K562 (cell line): Measurements from ENCODE around the gene ADCY6. TPM values are rescaled to one million over a fixed set of nuclear protein-coding genes. Genes with fewer than 3 reads are reported as not detected.

Experiments
- ATAC-seq: fragments of 200-7000 bp; cut with Tn5 transposase; 3 replicates; pipeline ENCODE4 v1.9.1; 2020; ENCODE audit warnings: moderate library complexity
- BruUV-seq: library from RNA; stranded (reverse); fragments of 400-500 nt; replicated peaks from 2 replicates; lab custom pipeline; 2021; lab: Mats Ljungman, UMichigan
- CTCF ChIA-PET: fragments of 300-600 bp; formaldehyde crosslinking; extraction: SDS; loops from one replicate; lab custom pipeline; 2021; ENCODE audit warnings: low intra/inter-chr PET ratio; lab: Yijun Ruan, JAX
- POLR2A ChIA-PET: fragments of 300-600, 350-650 bp; sonication (Branson Sonifier 250); formaldehyde crosslinking; extraction: SDS; loops from one replicate; lab custom pipeline; 2021; ENCODE audit warnings: antibody characterized with exemption, inconsistent platforms; lab: Yijun Ruan, JAX
- DNase-seq, 4 experiments: peaks; one replicate each; pipeline versions ENCODE4 v3.0.0 to v3.0.0-alpha.2; 2011 to 2018; ENCODE audit warnings: low spot score in 3 of 4, mixed read lengths in 3 of 4; ENCODE audit errors: extremely low read depth in 1 of 4
- FAIRE-seq: peaks from 2 replicates; lab custom pipeline; 2011; peaks lifted over from hg19 to GRCh38; lab: Jason Lieb, UNC
- H2AFZ ChIP-seq: 2 replicates; pipeline ENCODE4 v1.6.0; 2011; ENCODE audit warnings: low read depth, low read length, control low read depth, inconsistent platforms
- H3K27ac ChIP-seq: fragments of 200-600 bp; 3 replicates; pipeline ENCODE4 v1.8.0; 2011; ENCODE audit warnings: low read depth, mild to moderate bottlenecking, control low read depth, inconsistent platforms, low read length, moderate library complexity, mixed read lengths; ENCODE audit errors: extremely low read depth
- H3K27me3 ChIP-seq, 2 experiments: fragments of 300-600 bp in 1 of 2; 2 replicates in 1 of 2; 3 replicates in 1 of 2; pipeline versions ENCODE4 v1.6.0 to v1.8.0; 2011; ENCODE audit warnings: inconsistent platforms in 2 of 2, low read length in 2 of 2, mild to moderate bottlenecking in 1 of 2, mixed read lengths in 1 of 2, moderate library complexity in 1 of 2; ENCODE audit not compliant: control insufficient read depth in 2 of 2, insufficient read depth in 2 of 2
- H3K36me3 ChIP-seq: fragments of 300-600 bp; 3 replicates; pipeline ENCODE4 v1.8.0; 2011; ENCODE audit warnings: mild to moderate bottlenecking, low read length, inconsistent platforms; ENCODE audit not compliant: control insufficient read depth, insufficient read depth
- H3K4me1 ChIP-seq, 2 experiments: fragments of 200-600 bp in 1 of 2; replicated peaks in 1 of 2; 2 replicates in 1 of 2; 3 replicates in 1 of 2; pipeline versions ENCODE4 v1.5.1 to v1.8.0; 2011; ENCODE audit warnings: inconsistent platforms in 2 of 2, low read length in 2 of 2, mild to moderate bottlenecking in 1 of 2, mixed read lengths in 1 of 2, moderate library complexity in 1 of 2; ENCODE audit not compliant: control insufficient read depth in 2 of 2, insufficient read depth in 2 of 2
- H3K4me2 ChIP-seq: 2 replicates; pipeline ENCODE4 v1.6.1; 2011; ENCODE audit warnings: low read length, control low read depth, inconsistent platforms, mixed read lengths; ENCODE audit not compliant: insufficient read depth
- H3K4me3 ChIP-seq: fragments of 200-600 bp; sonication (generic), shearing (Covaris generic); 2 replicates; pipeline ENCODE4 v1.5.1; 2016; ENCODE audit warnings: control low read depth, inconsistent platforms
- H3K79me2 ChIP-seq: fragments of 200-600 bp; 3 replicates; pipeline ENCODE4 v1.8.0; 2011; ENCODE audit warnings: low read length, inconsistent platforms; ENCODE audit not compliant: control insufficient read depth, insufficient read depth
- H3K9ac ChIP-seq, 2 experiments: 2 replicates each; pipeline versions ENCODE4 v1.6.0 to v1.6.1; 2011; ENCODE audit warnings: low read depth in 2 of 2, low read length in 2 of 2, control low read depth in 1 of 2, inconsistent platforms in 1 of 2, mild to moderate bottlenecking in 1 of 2, mixed read lengths in 1 of 2; ENCODE audit not compliant: insufficient read depth in 1 of 2
- H3K9me1 ChIP-seq: one replicate; pipeline ENCODE4 v1.6.0; 2011; ENCODE audit warnings: inconsistent platforms, mild to moderate bottlenecking, low read length, moderate library complexity; ENCODE audit not compliant: control insufficient read depth, insufficient read depth
- H3K9me3 ChIP-seq: replicated peaks from 2 replicates; pipeline ENCODE4 v1.5.1; 2011; ENCODE audit warnings: low read depth, low read length, inconsistent platforms; ENCODE audit not compliant: control insufficient read depth, insufficient read depth
- H4K20me1 ChIP-seq: replicated peaks from 2 replicates; pipeline ENCODE4 v1.6.1; 2011; ENCODE audit warnings: low read length, inconsistent platforms, mixed read lengths; ENCODE audit not compliant: control insufficient read depth, insufficient read depth
- BRD4 ChIP-seq: fragments of 200-600 bp; sonication (generic); IDR thresholded peaks from 2 replicates; pipeline ENCODE4 v1.6.1; 2017; ENCODE audit warnings: inconsistent platforms
- ETS2 ChIP-seq: IDR thresholded peaks from 2 replicates; pipeline ENCODE4 v1.6.1; 2016; ENCODE audit warnings: borderline replicate concordance, missing genetic modification characterization, mild to moderate bottlenecking, moderate library complexity, missing compliant biosample characterization; ENCODE audit not compliant: poor library complexity, severe bottlenecking
- ETV6 ChIP-seq, 3 experiments: fragments of 150-350 bp in 1 of 3; sonication (generic) in 1 of 3; formaldehyde crosslinking in 1 of 3; IDR thresholded peaks; 2 replicates each; pipeline versions ENCODE4 v1.6.1 to v1.8.0; 2014 to 2022; ENCODE audit warnings: borderline replicate concordance in 2 of 3, low read depth in 2 of 3, antibody characterized with exemption in 1 of 3, low read length in 1 of 3, mild to moderate bottlenecking in 1 of 3, missing genetic modification reagents in 1 of 3
- FOXJ3 ChIP-seq: sonication (generic); formaldehyde crosslinking; IDR thresholded peaks from 2 replicates; pipeline ENCODE4 v1.4.0; 2020; ENCODE audit warnings: mild to moderate bottlenecking, missing genetic modification reagents
- MAZ ChIP-seq, 2 experiments: fragments of 450-650 bp in 1 of 2; sonication (generic) in 1 of 2; formaldehyde crosslinking; IDR thresholded peaks in 1 of 2; conservative IDR thresholded peaks in 1 of 2; 2 replicates each; pipeline versions ENCODE4 v1.4.0 to v1.5.0; 2020; ENCODE audit warnings: mild to moderate bottlenecking in 1 of 2, missing genetic modification reagents in 1 of 2
- MLX ChIP-seq, 2 experiments: fragments of 450-650 bp in 1 of 2; sonication (generic) in 1 of 2; formaldehyde crosslinking; conservative IDR thresholded peaks; 2 replicates each; pipeline versions ENCODE4 v1.4.0 to v1.8.1; 2020 to 2022; ENCODE audit warnings: mild to moderate bottlenecking in 1 of 2, missing genetic modification reagents in 1 of 2
- RERE ChIP-seq: sonication (generic); formaldehyde crosslinking; IDR thresholded peaks from 2 replicates; pipeline ENCODE4 v1.8.0; 2023; ENCODE audit warnings: missing genetic modification reagents, mild to moderate bottlenecking, borderline replicate concordance
- SAFB2 ChIP-seq: fragments of 200-400 bp; formaldehyde crosslinking; IDR thresholded peaks from 2 replicates; pipeline ENCODE4 v1.6.1; 2018; ENCODE audit warnings: borderline replicate concordance, low read length, low read depth, moderate library complexity; ENCODE audit not compliant: severe bottlenecking
- TBP ChIP-seq: optimal IDR thresholded peaks from 2 replicates; pipeline ENCODE3; 2011; ENCODE audit warnings: low read depth, low read length, improper control_type of control experiment
- THRB ChIP-seq: fragments of 450-650 bp; formaldehyde crosslinking; conservative IDR thresholded peaks from 2 replicates; pipeline ENCODE4 v1.4.0; 2022; ENCODE audit warnings: mild to moderate bottlenecking, missing genetic modification characterization
- ZEB2 ChIP-seq: fragments of 450-650 bp; IDR thresholded peaks from 2 replicates; pipeline ENCODE4 v1.6.1; 2016
- ZNF239 ChIP-seq: fragments of 250-450 bp; sonication (Bioruptor Pico); IDR thresholded peaks from 2 replicates; pipeline ENCODE4 v1.4.0; 2020; ENCODE audit warnings: mild to moderate bottlenecking
- ZNF24 ChIP-seq: fragments of 450-650 bp; IDR thresholded peaks from 2 replicates; pipeline ENCODE4 v1.6.1; 2016
- ZNF3 ChIP-seq: fragments of 250-450 bp; sonication (Bioruptor Pico); IDR thresholded peaks from 2 replicates; pipeline ENCODE4 v1.5.0; 2021; ENCODE audit warnings: mild to moderate bottlenecking, moderate library complexity
- ZNF76 ChIP-seq: fragments of 250-450 bp; sonication (Bioruptor Pico); IDR thresholded peaks from 2 replicates; pipeline ENCODE4 v1.4.0; 2020; ENCODE audit warnings: mild to moderate bottlenecking, moderate library complexity, borderline replicate concordance
- WGBS: fragments of 100-300 bp; shearing (Covaris generic); methylation state at CpG from one replicate; pipeline ENCODE4 v1.1.6; 2016; ENCODE audit warnings: low coverage, mixed read lengths; ENCODE audit not compliant: insufficient coverage; ENCODE audit errors: missing lambda C conversion rate; 5-methylcytosine and 5-hydroxymethylcytosine counted together
- in situ Hi-C: fragments of 300-500 bp; cut with MboI; formaldehyde crosslinking; loops from 4 replicates; pipeline ENCODE4 v1.15.0; 2018; ENCODE audit warnings: inconsistent platforms, mixed read lengths
- intact Hi-C: fragments of 100-400 bp; cut with micrococcal nuclease; formaldehyde crosslinking; loops from 2 replicates; pipeline ENCODE4 v1.14.2; 2022
- polyA plus RNA-seq, 8 experiments: library from polyadenylated mRNA; depleted of rRNA in 4 of 8; stranded (reverse) in 5 of 8; unstranded in 3 of 8; fragments of >200 nt; fragmentation: Nextera tagmentation in 2 of 8; fragmentation: Illumina TruSeq in 1 of 8; extraction: Ambion mirVana in 2 of 8; extraction: Trizol in 1 of 8; gene quantifications; 2 replicates each; pipeline versions ENCODE4 v1.2.1 to v1.2.3, GENCODE V29; 2011 to 2014; ENCODE audit warnings: inconsistent platforms in 1 of 8, missing spikeins in 1 of 8
- total RNA-seq, 7 experiments: library from RNA; depleted of rRNA in 6 of 7; stranded (reverse); fragments of >200 nt in 6 of 7; fragmentation: Illumina TruSeq in 2 of 7; extraction: Trizol in 2 of 7; gene quantifications; 2 replicates each; pipeline versions ENCODE4 v1.2.1 to v1.2.3, GENCODE V29; 2011 to 2021; ENCODE audit warnings: low replicate concordance in 1 of 7

The ADCY6 gene
- total and polyA plus RNA-seq, 9 of the 15 experiments (the other 6 are each of a cell fraction or from before 2014, with no cell fraction given), result 0.01 to 1.0 (median 0.53) TPM

- Histone ChIP-seq H3K9me1 (no peaks in the 10 kb centered on the region), H4K20me1 (peaks cover 4% of the 10 kb centered on the region; the same call in 1 of the 2 replicates), H3K79me2 (no peaks in the 10 kb centered on the region), H3K4me1 (peaks cover 0 to 9% of the 10 kb centered on the region in 2 experiments; a peak in 3 of 5 replicates), H3K4me2 (no peak overlapping the region), H3K4me3 (no peak overlapping the region), H3K27me3 (peaks cover 31 to 67% of the 10 kb centered on the region in 2 experiments), H3K9me3 (no peaks in the 10 kb centered on the region), H3K27ac (no peak overlapping the region)
- no TSS peak for BruUV-seq
- ATAC-seq, result no peak
- POLR2A ChIA-PET, result no interaction called here
- 0% methylated on average over 4 of the region's 4 CpGs for WGBS
- TF ChIP-seq RERE (CRISPR knock-in tag), result no peak
- no peak for TF ChIP-seq THRB (CRISPR knock-in tag)
- TF ChIP-seq ZEB2, result no peak
- no peak for TF ChIP-seq MAZ (CRISPR knock-in tag; conservative IDR thresholded peaks at IDR 0.05 in 1 of 2, IDR thresholded peaks at IDR 0.05 in 1 of 2)
- no peak for TF ChIP-seq ZNF3 (CRISPR knock-in tag)
- no peak for TF ChIP-seq ZNF24
- no peak for TF ChIP-seq MLX (CRISPR knock-in tag; conservative IDR thresholded peaks at IDR 0.05)
- no peak for TF ChIP-seq FOXJ3 (CRISPR knock-in tag)
- TF ChIP-seq TBP, result no peak
- TF ChIP-seq SAFB2, result no peak
- no peak for TF ChIP-seq ETS2 (tag)
- TF ChIP-seq ZNF239, result no peak
- no peak for TF ChIP-seq ETV6 (IDR thresholded peaks at IDR 0.05; ENCODE audit: borderline replicate concordance in 1 of 2, low read depth in 2 of 2, low read length in 1 of 2)
- no peak for TF ChIP-seq ETV6 (CRISPR knock-in tag; IDR thresholded peaks at IDR 0.05; ENCODE audit: borderline replicate concordance)
- TF ChIP-seq ZNF76 (CRISPR knock-in tag), result no peak
- TF ChIP-seq BRD4, result no peak
- TF ChIP-seq, all 486 proteins: peak for 0
- no peak overlapping the region for H3K9ac ChIP-seq
- no peak overlapping the region for H2AFZ ChIP-seq
- DNase-seq (no peak), FAIRE-seq (no peak)
- in situ Hi-C loops (loop anchor here (25.0 kb wide), 1 partner anchor 246 kb away; the partner anchor contains the start of gene OR8S1), intact Hi-C loops (no loop called here)
- CTCF ChIA-PET, result no interaction called here
- no peaks in the 10 kb centered on the region for H3K36me3 ChIP-seq
These were observed 5.5 kb downstream of the ADCY6 start for GRCh38 chr12:48783432-48783831.
